22Rv1 (cell line): ENCODE results near the gene OPRL1.
A peak's percentile ranks its signal among the peaks of the same experiment; 100 is the strongest.

Experiments used
- H3K27ac ChIP-seq: fragments of 450-650 bp; 2 replicates; pipeline ENCODE4 v1.5.1; 2017
- CTCF ChIP-seq: fragments of 450-650 bp; IDR thresholded peaks from 2 replicates; pipeline ENCODE4 v1.5.1; 2017; ENCODE audit warnings: mild to moderate bottlenecking
- ZFX ChIP-seq: fragments of 450-650 bp; IDR thresholded peaks from 2 replicates; pipeline ENCODE4 v1.6.1; 2017; ENCODE audit warnings: antibody characterized with exemption, borderline replicate concordance

Gene OPRL1

GRCh38 chr20:64058536-64058935 is 21.3 kb upstream of the OPRL1 start:
- TF ChIP-seq ZFX (no peak), CTCF (no peak)
- H3K27ac ChIP-seq = no peak overlapping the region

GRCh38 chr20:64062276-64062595 is 17.6 kb upstream of the OPRL1 start:
- no peak for TF ChIP-seq ZFX
- no peak for TF ChIP-seq CTCF
- H3K27ac ChIP-seq = peak overlapping the region; percentile 75

- TF ChIP-seq ZFX = no peak
- TF ChIP-seq CTCF = no peak
- H3K27ac ChIP-seq = peak within 1 kb of the TSS; percentile 75
Measured at GRCh38 chr20:64062596-64063388, 17.1 kb upstream of the OPRL1 start, which contains the start of gene TCEA2. Gene TCEA2, plus strand, starts transcription at chr20:64063198. Its CDS starts 115 bp downstream, at chr20:64063313.

GRCh38 chr20:64063389-64064144 is 16.3 kb upstream of the OPRL1 start:
- peak overlapping the region; percentile 75 for H3K27ac ChIP-seq

GRCh38 chr20:64064145-64064698 is 15.7 kb upstream of the OPRL1 start:
- TF ChIP-seq ZFX = no peak
- peak overlapping the region; percentile 75 for H3K27ac ChIP-seq

More at GRCh38 chr20:64063389-64064144, 16.3 kb upstream of the OPRL1 start:
- TF ChIP-seq ZFX (no peak), CTCF (no peak)

GRCh38 chr20:64065062-64065973 is 14.6 kb upstream of the OPRL1 start:
- TF ChIP-seq CTCF (no peak), ZFX (no peak)
- H3K27ac ChIP-seq = no peak overlapping the region

- TF ChIP-seq ZFX (no peak), CTCF (no peak)
- H3K27ac ChIP-seq = no peak overlapping the region
Measured at GRCh38 chr20:64065974-64066343, 13.9 kb upstream of the OPRL1 start.
